Measurements from ENCODE around the gene ANAPC10. TPM values are rescaled to one million over a fixed set of nuclear protein-coding genes. Genes with fewer than 3 reads are reported as not detected.

ANAPC10 gene
- total RNA-seq, 3 donors from 2014 or later, result 12.6 to 14.7 (median 13.5) TPM

GRCh38 chr4:144984241-144984640, 113.8 kb downstream of the ANAPC10 start:
- H3K4me1 ChIP-seq (ENCODE audit: low read depth), result no peaks in the 10 kb centered on the region
- TF ChIP-seq CTCF (IDR thresholded peaks at IDR 0.05), result no peak

GRCh38 chr4:144975718-144976117, 122.3 kb downstream of the ANAPC10 start:
- intact Hi-C loops (cut with DNase I, micrococcal nuclease), result no loop called here
- Histone ChIP-seq H3K9me3 (peaks cover 9% of the 10 kb centered on the region), H3K4me1 (ENCODE audit: low read depth) (no peaks in the 10 kb centered on the region), H3K36me3 (ENCODE audit: low read depth) (no peaks in the 10 kb centered on the region), H3K4me3 (no peak overlapping the region)
- DNase-seq, result no peak
- ATAC-seq, result no peak
- TF ChIP-seq CTCF (IDR thresholded peaks at IDR 0.05), result no peak

More at GRCh38 chr4:144984241-144984640, 113.8 kb downstream of the ANAPC10 start:
- Histone ChIP-seq H3K36me3 (ENCODE audit: low read depth) (no peaks in the 10 kb centered on the region), H3K4me3 (no peak overlapping the region), H3K9me3 (peaks cover 10% of the 10 kb centered on the region)
- no peak for ATAC-seq
- intact Hi-C loops (cut with DNase I, micrococcal nuclease), result no loop called here
- no peak for DNase-seq

- TF ChIP-seq CTCF (IDR thresholded peaks at IDR 0.05), result no peak
- Histone ChIP-seq H3K36me3 (ENCODE audit: low read depth) (no peaks in the 10 kb centered on the region), H3K4me1 (ENCODE audit: low read depth) (no peaks in the 10 kb centered on the region), H3K9me3 (no peaks in the 10 kb centered on the region), H3K4me3 (no peak overlapping the region)
- intact Hi-C loops (cut with DNase I, micrococcal nuclease), result no loop called here
- DNase-seq (no peak), ATAC-seq (no peak)
Observed at GRCh38 chr4:144970597-144970996, 127.4 kb downstream of the ANAPC10 start.

- TF ChIP-seq CTCF (IDR thresholded peaks at IDR 0.05), result no peak
- Histone ChIP-seq H3K4me3 (no peak overlapping the region), H3K4me1 (ENCODE audit: low read depth) (no peaks in the 10 kb centered on the region), H3K9me3 (no peaks in the 10 kb centered on the region), H3K36me3 (ENCODE audit: low read depth) (no peaks in the 10 kb centered on the region)
- no peak for DNase-seq
- no peak for ATAC-seq
- intact Hi-C loops (cut with DNase I, micrococcal nuclease), result no loop called here
Observed at GRCh38 chr4:144969821-144970220, 128.2 kb downstream of the ANAPC10 start.

GRCh38 chr4:144968606-144969005, 129.4 kb downstream of the ANAPC10 start:
- Histone ChIP-seq H3K36me3 (ENCODE audit: low read depth) (no peaks in the 10 kb centered on the region), H3K9me3 (no peaks in the 10 kb centered on the region), H3K4me1 (ENCODE audit: low read depth) (no peaks in the 10 kb centered on the region), H3K4me3 (no peak overlapping the region)
- intact Hi-C loops (cut with DNase I, micrococcal nuclease), result no loop called here
- ATAC-seq (no peak), DNase-seq (no peak)
- TF ChIP-seq CTCF (IDR thresholded peaks at IDR 0.05), result no peak

GRCh38 chr4:144967161-144967560, 130.8 kb downstream of the ANAPC10 start:
- H3K36me3 ChIP-seq (ENCODE audit: low read depth), result no peaks in the 10 kb centered on the region
- DNase-seq, result no peak
- H3K4me3 ChIP-seq, result no peak overlapping the region
- ATAC-seq, result no peak
- intact Hi-C loops (cut with DNase I, micrococcal nuclease), result no loop called here
- H3K9me3 ChIP-seq, result no peaks in the 10 kb centered on the region
- H3K4me1 ChIP-seq (ENCODE audit: low read depth), result no peaks in the 10 kb centered on the region
- no peak for TF ChIP-seq CTCF (IDR thresholded peaks at IDR 0.05)

All from mucosa of descending colon (tissue), 3 donors.